ENCODE measurements around the gene TMEM121.
"Not testable (repeated sequence)": the region's sequence is repeated elsewhere in the genome, so short reads cannot be mapped to it uniquely, and the experiment has no call there.

TMEM121 gene

GRCh38 chr14:105561345-105561744 is 35.0 kb downstream of the TMEM121 start:
- not testable (repeated sequence) for DNase-seq (ENCODE audit: low read depth); H3K4me3 ChIP-seq (ENCODE audit: low read depth, low read length)

GRCh38 chr14:105562713-105563346 is 36.4 kb downstream of the TMEM121 start:
- DNase-seq (ENCODE audit: low read depth), result no peak
- H3K4me3 ChIP-seq (ENCODE audit: low read depth, low read length), result no peak overlapping the region

GRCh38 chr14:105563347-105563737 is 37.0 kb downstream of the TMEM121 start:
- H3K4me3 ChIP-seq (ENCODE audit: low read depth, low read length), result no peak overlapping the region
- no peak for DNase-seq (ENCODE audit: low read depth)
- TF ChIP-seq CTCF (conservative IDR thresholded peaks at IDR 0.05; ENCODE audit: low read depth, low read length), result no peak

More at GRCh38 chr14:105562713-105563346, 36.4 kb downstream of the TMEM121 start:
- no peak for TF ChIP-seq CTCF (conservative IDR thresholded peaks at IDR 0.05; ENCODE audit: low read depth, low read length)

- not testable (repeated sequence) for DNase-seq (ENCODE audit: low read depth); H3K4me3 ChIP-seq (ENCODE audit: low read depth, low read length)
Observed at GRCh38 chr14:105564536-105564935, 38.2 kb downstream of the TMEM121 start.

GRCh38 chr14:105565185-105565919 is 39.0 kb downstream of the TMEM121 start:
- not testable (repeated sequence) for DNase-seq (ENCODE audit: low read depth); H3K4me3 ChIP-seq (ENCODE audit: low read depth, low read length)

- not testable (repeated sequence) for H3K4me3 ChIP-seq (ENCODE audit: low read depth, low read length); DNase-seq (ENCODE audit: low read depth)
Observed at GRCh38 chr14:105566248-105567163, 40.1 kb downstream of the TMEM121 start.

- H3K4me3 ChIP-seq (ENCODE audit: low read depth, low read length); DNase-seq (ENCODE audit: low read depth): not testable (repeated sequence)
Observed at GRCh38 chr14:105567164-105568103, 41.1 kb downstream of the TMEM121 start.

- not testable (repeated sequence) for H3K4me3 ChIP-seq (ENCODE audit: low read depth, low read length); DNase-seq (ENCODE audit: low read depth)
Observed at GRCh38 chr14:105568140-105568843, 41.9 kb downstream of the TMEM121 start.

- DNase-seq (ENCODE audit: low read depth), result no peak
- H3K4me3 ChIP-seq (ENCODE audit: low read depth, low read length), result no peak overlapping the region
Observed at GRCh38 chr14:105568859-105569766, 42.7 kb downstream of the TMEM121 start.

More at GRCh38 chr14:105568859-105569766, 42.7 kb downstream of the TMEM121 start:
- no peak for TF ChIP-seq CTCF (conservative IDR thresholded peaks at IDR 0.05; ENCODE audit: low read depth, low read length)
